ENCODE measurements around the gene ALKAL2.

ALKAL2 gene

DNA sequence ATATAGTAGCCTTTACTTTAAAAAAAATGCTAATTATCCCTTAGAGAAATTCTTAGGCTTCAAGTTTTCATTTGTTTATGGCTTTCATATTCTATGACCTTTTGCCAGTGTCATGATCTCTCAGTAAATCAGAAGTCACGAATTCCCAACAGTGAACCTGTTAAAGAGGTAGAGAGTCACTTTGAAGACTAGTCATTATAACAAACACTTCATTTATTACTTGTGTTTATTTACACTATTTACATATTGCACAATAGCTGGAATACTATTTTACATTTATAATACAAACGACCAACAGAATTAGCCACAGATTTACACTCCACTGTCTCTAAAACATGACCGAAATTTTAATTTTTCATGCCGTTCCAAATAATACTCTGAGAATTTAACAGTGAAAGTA lies 8.5 kb downstream of the ALKAL2 start:
- no peaks in the 10 kb centered on the region for H3F3A ChIP-seq (ENCODE audit: insufficient read depth, low read length)
- TF ChIP-seq EZH2 (IDR thresholded peaks at IDR 0.05; ENCODE audit: borderline replicate concordance, low read length) (no peak), CTCF (IDR thresholded peaks at IDR 0.05; ENCODE audit: low read length) (no peak)
- H3K9me2 ChIP-seq (ENCODE audit: low read depth, low read length): no peaks in the 10 kb centered on the region
- no peaks in the 10 kb centered on the region for H3K27me3 ChIP-seq (ENCODE audit: insufficient read depth, low read length)
- H3K4me1 ChIP-seq (ENCODE audit: insufficient read depth, low read length, severe bottlenecking): no peaks in the 10 kb centered on the region
- H4K20me1 ChIP-seq (ENCODE audit: insufficient read depth, low read length): no peaks in the 10 kb centered on the region; the same call in 1 of the 2 replicates
- H3K4me3 ChIP-seq (ENCODE audit: low read depth, low read length, poor library complexity, severe bottlenecking): no peak overlapping the region
- peaks cover 8% of the 10 kb centered on the region for H3K79me2 ChIP-seq (ENCODE audit: insufficient read depth, low read length)
- peaks cover 82% of the 10 kb centered on the region for H3K36me3 ChIP-seq (ENCODE audit: insufficient read depth, low read length)
- H3K9me3 ChIP-seq (ENCODE audit: low read length): no peaks in the 10 kb centered on the region
- H2AFZ ChIP-seq (ENCODE audit: low read length): no peak overlapping the region
- H3K9ac ChIP-seq (ENCODE audit: low read length): no peak overlapping the region
- H3K27ac ChIP-seq (ENCODE audit: low read depth, low read length, poor library complexity, severe bottlenecking): no peak overlapping the region
- H3K4me2 ChIP-seq (ENCODE audit: low read length): no peak overlapping the region

DNA sequence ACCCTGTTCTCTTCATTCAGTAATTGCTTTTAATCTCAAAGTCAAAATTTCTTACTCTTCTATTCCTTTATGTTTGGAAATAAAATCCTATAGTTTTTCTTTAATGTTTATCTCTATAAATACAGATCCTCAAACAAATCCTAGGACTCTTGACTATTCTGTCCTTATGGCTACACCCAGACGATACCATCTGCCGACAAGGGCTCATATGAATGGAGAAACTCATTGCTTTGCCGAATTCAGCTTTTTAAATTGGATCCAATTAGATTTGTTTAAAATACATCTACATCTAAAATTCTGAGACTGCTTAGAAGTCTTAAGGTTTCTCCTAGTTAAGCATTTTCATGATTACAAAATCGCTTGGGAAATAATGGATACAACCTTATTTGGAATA lies 9.0 kb downstream of the ALKAL2 start:
- TF ChIP-seq EZH2 (IDR thresholded peaks at IDR 0.05; ENCODE audit: borderline replicate concordance, low read length) (no peak), CTCF (IDR thresholded peaks at IDR 0.05; ENCODE audit: low read length) (no peak)
- Histone ChIP-seq H3K9me3 (ENCODE audit: low read length) (no peaks in the 10 kb centered on the region), H3K9ac (ENCODE audit: low read length) (no peak overlapping the region), H3K27ac (ENCODE audit: low read depth, low read length, poor library complexity, severe bottlenecking) (no peak overlapping the region), H3K4me2 (ENCODE audit: low read length) (no peak overlapping the region), H2AFZ (ENCODE audit: low read length) (no peak overlapping the region), H3K36me3 (ENCODE audit: insufficient read depth, low read length) (peaks cover 86% of the 10 kb centered on the region), H3K79me2 (ENCODE audit: insufficient read depth, low read length) (peaks cover 13% of the 10 kb centered on the region), H3K9me2 (ENCODE audit: low read depth, low read length) (no peaks in the 10 kb centered on the region), H3K27me3 (ENCODE audit: insufficient read depth, low read length) (no peaks in the 10 kb centered on the region), H4K20me1 (ENCODE audit: insufficient read depth, low read length) (no peaks in the 10 kb centered on the region; the same call in 1 of the 2 replicates), H3K4me3 (ENCODE audit: low read depth, low read length, poor library complexity, severe bottlenecking) (no peak overlapping the region), H3K4me1 (ENCODE audit: insufficient read depth, low read length, severe bottlenecking) (no peaks in the 10 kb centered on the region), H3F3A (ENCODE audit: insufficient read depth, low read length) (no peaks in the 10 kb centered on the region)

DNA sequence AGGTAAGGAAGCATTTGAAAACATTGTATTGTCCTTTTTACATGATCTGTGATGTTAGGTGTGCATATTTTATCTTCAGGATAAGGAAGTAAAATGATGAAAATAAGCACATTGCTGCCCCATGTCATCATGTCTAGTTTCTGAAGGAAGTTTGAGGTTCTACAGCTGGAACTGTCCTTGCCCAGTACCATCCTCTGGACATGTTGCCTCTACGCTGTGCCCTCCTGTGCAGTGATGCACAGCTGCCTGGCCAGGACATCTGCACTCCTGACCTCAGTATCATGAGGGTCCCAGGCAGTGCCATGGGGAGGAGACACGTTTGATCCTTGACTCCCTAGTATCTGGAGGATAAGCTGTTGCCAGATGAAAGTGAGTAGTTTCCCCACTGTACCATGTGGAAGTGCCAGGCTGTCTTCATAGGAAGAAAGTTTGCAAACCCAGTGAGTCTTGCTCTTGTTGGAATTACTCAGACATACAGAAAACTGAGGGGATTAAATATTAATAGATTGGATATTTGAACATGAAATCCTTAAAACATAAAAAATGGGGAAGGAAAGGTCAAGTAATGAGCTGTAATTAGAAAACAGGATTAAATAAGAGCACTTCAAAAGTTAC lies 9.5 kb downstream of the ALKAL2 start:
- H3K9me3 ChIP-seq (ENCODE audit: low read length): no peaks in the 10 kb centered on the region
- H4K20me1 ChIP-seq (ENCODE audit: insufficient read depth, low read length): no peaks in the 10 kb centered on the region; the same call in 1 of the 2 replicates
- H3K36me3 ChIP-seq (ENCODE audit: insufficient read depth, low read length): peaks cover 91% of the 10 kb centered on the region

More for the DNA sequence above, 9.5 kb downstream of the ALKAL2 start:
- Histone ChIP-seq H3K27me3 (ENCODE audit: insufficient read depth, low read length) (no peaks in the 10 kb centered on the region), H3K27ac (ENCODE audit: low read depth, low read length, poor library complexity, severe bottlenecking) (no peak overlapping the region), H3F3A (ENCODE audit: insufficient read depth, low read length) (no peaks in the 10 kb centered on the region), H3K9me2 (ENCODE audit: low read depth, low read length) (no peaks in the 10 kb centered on the region), H3K4me1 (ENCODE audit: insufficient read depth, low read length, severe bottlenecking) (peaks cover 3% of the 10 kb centered on the region), H2AFZ (ENCODE audit: low read length) (no peak overlapping the region), H3K9ac (ENCODE audit: low read length) (no peak overlapping the region), H3K4me3 (ENCODE audit: low read depth, low read length, poor library complexity, severe bottlenecking) (no peak overlapping the region), H3K79me2 (ENCODE audit: insufficient read depth, low read length) (peaks cover 18% of the 10 kb centered on the region), H3K4me2 (ENCODE audit: low read length) (no peak overlapping the region)
- no peak for TF ChIP-seq CTCF (IDR thresholded peaks at IDR 0.05; ENCODE audit: low read length)
- no peak for TF ChIP-seq EZH2 (IDR thresholded peaks at IDR 0.05; ENCODE audit: borderline replicate concordance, low read length)

All from OCI-LY1 (cell line).